Measurements from ENCODE around the gene STARD5. TPM values are rescaled to one million over a fixed set of nuclear protein-coding genes. Genes with fewer than 3 reads are reported as not detected.

Gene STARD5
- total RNA-seq, 6 experiments from 2014 or later = 2.7 to 4.0 (median 3.6) TPM

- Mint-ChIP-seq H3K4me3 (no peak overlapping the region), H3K27me3 (ENCODE audit: insufficient read depth) (peaks cover 18% of the 10 kb centered on the region), H3K4me1 (ENCODE audit: low read depth) (no peaks in the 10 kb centered on the region), H3K36me3 (ENCODE audit: low read depth) (no peaks in the 10 kb centered on the region), H3K9me3 (no peaks in the 10 kb centered on the region), H3K27ac (no peak overlapping the region)
- TF ChIP-seq CTCF (IDR thresholded peaks at IDR 0.05) = no peak
- no peak for DNase-seq
Measured at GRCh38 chr15:81285461-81285860, 38.5 kb downstream of the STARD5 start.

GRCh38 chr15:81284256-81285031 lies 39.5 kb downstream of the STARD5 start:
- H3K36me3 Mint-ChIP-seq (ENCODE audit: low read depth) = no peaks in the 10 kb centered on the region
- no peak overlapping the region for H3K27ac Mint-ChIP-seq
- no peak overlapping the region for H3K4me3 Mint-ChIP-seq

GRCh38 chr15:81282911-81283310 lies 41.0 kb downstream of the STARD5 start:
- DNase-seq = no peak

More at GRCh38 chr15:81284256-81285031, 39.5 kb downstream of the STARD5 start:
- Mint-ChIP-seq H3K4me1 (ENCODE audit: low read depth) (peaks cover 6% of the 10 kb centered on the region; the same call in 1 of the 2 replicates), H3K27me3 (ENCODE audit: insufficient read depth) (peaks cover 18% of the 10 kb centered on the region), H3K9me3 (no peaks in the 10 kb centered on the region)
- DNase-seq = no peak
- no peak for TF ChIP-seq CTCF (IDR thresholded peaks at IDR 0.05)

GRCh38 chr15:81282606-81282895 lies 41.4 kb downstream of the STARD5 start:
- Mint-ChIP-seq H3K4me1 (ENCODE audit: low read depth) (peaks cover 6% of the 10 kb centered on the region; the same call in 1 of the 2 replicates), H3K27me3 (ENCODE audit: insufficient read depth) (peaks cover 18% of the 10 kb centered on the region), H3K9me3 (peaks cover 1% of the 10 kb centered on the region), H3K27ac (no peak overlapping the region), H3K36me3 (ENCODE audit: low read depth) (no peaks in the 10 kb centered on the region), H3K4me3 (no peak overlapping the region)
- DNase-seq = no peak
- no peak for TF ChIP-seq CTCF (IDR thresholded peaks at IDR 0.05)

More at GRCh38 chr15:81282911-81283310, 41.0 kb downstream of the STARD5 start:
- Mint-ChIP-seq H3K4me3 (no peak overlapping the region), H3K4me1 (ENCODE audit: low read depth) (peaks cover 6% of the 10 kb centered on the region; the same call in 1 of the 2 replicates), H3K9me3 (no peaks in the 10 kb centered on the region), H3K27ac (no peak overlapping the region), H3K27me3 (ENCODE audit: insufficient read depth) (peaks cover 19% of the 10 kb centered on the region), H3K36me3 (ENCODE audit: low read depth) (no peaks in the 10 kb centered on the region)
- TF ChIP-seq CTCF (IDR thresholded peaks at IDR 0.05) = no peak

GRCh38 chr15:81281766-81282605 lies 42.0 kb downstream of the STARD5 start:
- DNase-seq = no peak
- peaks cover 1% of the 10 kb centered on the region for H3K36me3 Mint-ChIP-seq (ENCODE audit: low read depth)
- peaks cover 18% of the 10 kb centered on the region for H3K27me3 Mint-ChIP-seq (ENCODE audit: insufficient read depth)
- peaks cover 6% of the 10 kb centered on the region for H3K9me3 Mint-ChIP-seq
- H3K27ac Mint-ChIP-seq = no peak overlapping the region
- peaks cover 6% of the 10 kb centered on the region; the same call in 1 of the 2 replicates for H3K4me1 Mint-ChIP-seq (ENCODE audit: low read depth)
- no peak for TF ChIP-seq CTCF (IDR thresholded peaks at IDR 0.05)
- no peak overlapping the region for H3K4me3 Mint-ChIP-seq

Measured in HFFc6 (cell line).